Fibroblast of villous mesenchyme (primary cell): Measurements from ENCODE around the gene HEATR5A. TPM values are rescaled to one million over a fixed set of nuclear protein-coding genes. Genes with fewer than 3 reads are reported as not detected.

ENCODE experiments used
- DNase-seq: peaks from one replicate; pipeline ENCODE4 v3.0.0-alpha.2; 2010; ENCODE audit warnings: low read depth
- H3K4me3 ChIP-seq: 2 replicates; pipeline ENCODE4 v1.5.1; 2011; ENCODE audit warnings: low read depth, mild to moderate bottlenecking, low read length
- CTCF ChIP-seq: IDR thresholded peaks from 2 replicates; pipeline ENCODE4 v1.5.1; 2012; ENCODE audit warnings: low read depth, mild to moderate bottlenecking, low read length; ENCODE audit not compliant: insufficient read depth
- total RNA-seq: library from RNA; depleted of rRNA; stranded (reverse); fragments of >200 nt; gene quantifications from 2 replicates; pipeline ENCODE4 v1.2.3, GENCODE V29; 2012

HEATR5A gene
- total RNA-seq, 1 donor: 87.7 TPM

- peak; percentile 30 for DNase-seq
- no peak for TF ChIP-seq CTCF
- H3K4me3 ChIP-seq: no peak overlapping the region
Measured at GRCh38 chr14:31414190-31414833, 6.0 kb downstream of the HEATR5A start.

- peak; percentile 54 for DNase-seq
- no peak overlapping the region for H3K4me3 ChIP-seq
- TF ChIP-seq CTCF: no peak
Measured at GRCh38 chr14:31411218-31411727, 9.1 kb downstream of the HEATR5A start.

GRCh38 chr14:31410048-31410650, 10.2 kb downstream of the HEATR5A start:
- no peak for TF ChIP-seq CTCF
- H3K4me3 ChIP-seq: no peak overlapping the region
- DNase-seq: no peak

- no peak for TF ChIP-seq CTCF
- no peak overlapping the region for H3K4me3 ChIP-seq
- DNase-seq: no peak
Measured at GRCh38 chr14:31408421-31408820, 11.9 kb downstream of the HEATR5A start.

- no peak for DNase-seq
- H3K4me3 ChIP-seq: no peak overlapping the region
- TF ChIP-seq CTCF: no peak
Measured at GRCh38 chr14:31405599-31406232, 14.6 kb downstream of the HEATR5A start.

GRCh38 chr14:31405106-31405505, 15.2 kb downstream of the HEATR5A start:
- no peak for TF ChIP-seq CTCF
- no peak for DNase-seq
- H3K4me3 ChIP-seq: no peak overlapping the region
